SW 1271 (cell line): ENCODE measurements around the gene LRRC4.

Source experiments
- DNase-seq, 2 experiments: peaks; one replicate each; lab custom pipeline; 2025; lab: John Stamatoyannopoulos, UW

The LRRC4 gene

DNA sequence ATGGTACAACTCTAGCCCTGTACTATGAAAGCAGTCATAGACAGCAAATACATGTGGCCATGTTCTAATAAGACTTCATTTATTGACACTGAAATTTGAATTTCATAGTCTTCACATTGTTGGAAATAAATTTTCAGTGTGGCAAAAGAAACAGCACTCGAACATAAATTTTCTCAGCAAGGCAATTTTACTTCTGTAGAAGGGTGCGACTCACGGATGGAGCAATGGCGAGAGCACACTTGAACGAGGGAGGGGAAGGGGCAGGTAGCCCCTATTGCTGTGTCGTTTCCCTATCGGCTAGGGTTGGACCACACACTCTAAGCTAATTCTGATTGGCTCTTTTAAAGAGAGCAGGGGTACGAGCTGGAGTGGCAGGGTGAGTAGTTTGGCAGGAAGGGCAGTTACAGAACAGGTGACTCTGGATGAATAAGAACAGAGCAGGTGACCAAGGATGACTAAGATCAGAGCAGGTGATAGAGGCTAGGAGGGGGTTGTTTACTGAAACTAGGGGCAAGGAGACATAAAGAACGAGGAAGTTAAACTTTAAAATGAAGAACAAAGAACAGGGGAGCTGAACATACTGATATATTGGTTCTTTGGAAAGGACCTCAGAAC lies 52.0 kb downstream of the LRRC4 start:
- no peak for DNase-seq

DNA sequence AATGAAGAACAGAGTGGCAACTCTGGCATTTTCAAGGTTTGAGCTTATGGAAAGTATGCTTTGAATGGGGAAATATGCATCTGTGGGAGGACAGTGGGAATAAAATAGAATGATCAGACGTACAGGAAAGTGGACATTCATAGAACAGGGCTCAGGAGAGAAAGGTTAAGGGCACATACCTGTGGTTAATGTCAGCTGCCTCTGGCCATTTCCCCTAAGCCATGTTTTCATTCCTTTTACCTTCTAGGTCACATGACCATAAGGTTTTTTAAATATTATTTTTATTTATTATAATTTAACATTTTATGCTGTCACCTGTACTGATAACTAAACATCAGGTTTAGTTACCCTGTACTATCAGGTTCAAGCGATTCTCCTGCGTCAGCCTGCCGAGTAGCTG lies 52.8 kb downstream of the LRRC4 start:
- DNase-seq = no peak
